GM12891 (cell line): Measurements from ENCODE around the gene OXCT2.
A peak's percentile ranks its signal among the peaks of the same experiment; 100 is the strongest.

Experiments used
- DNase-seq: peaks from one replicate; pipeline ENCODE4 v3.0.0; 2011; ENCODE audit warnings: low spot score; ENCODE audit not compliant: insufficient read length
- FAIRE-seq: peaks from 2 replicates; lab custom pipeline; 2011; peaks lifted over from hg19 to GRCh38; lab: Jason Lieb, UNC
- PAX5 ChIP-seq: IDR thresholded peaks from 2 replicates; pipeline ENCODE4 v1.6.1; 2011; ENCODE audit warnings: low read length, moderate library complexity, mild to moderate bottlenecking; ENCODE audit not compliant: insufficient read depth, severe bottlenecking
- POLR2A ChIP-seq: IDR thresholded peaks from 2 replicates; pipeline ENCODE4 v1.6.1; 2011; ENCODE audit warnings: low read depth, low read length, control low read depth
- POLR2AphosphoS5 ChIP-seq: IDR thresholded peaks from 2 replicates; pipeline ENCODE4 v1.6.1; 2011; ENCODE audit warnings: low read depth, low read length, control low read depth
- POU2F2 ChIP-seq: IDR thresholded peaks from 2 replicates; pipeline ENCODE4 v1.6.1; 2011; ENCODE audit warnings: low read depth, mild to moderate bottlenecking, control low read depth, low read length, moderate library complexity
- SPI1 ChIP-seq: IDR thresholded peaks from 2 replicates; pipeline ENCODE4 v1.6.1; 2011; ENCODE audit warnings: low read depth, low read length, control low read depth
- TAF1 ChIP-seq: IDR thresholded peaks from 2 replicates; pipeline ENCODE4 v1.6.1; 2011; ENCODE audit warnings: low read depth, low read length, control low read depth

OXCT2 gene

GRCh38 chr1:39752703-39753102, 18.4 kb downstream of the OXCT2 start:
- DNase-seq (no peak), FAIRE-seq (no peak)
- TF ChIP-seq PAX5 (no peak), POU2F2 (no peak), SPI1 (no peak), POLR2A (no peak), POLR2AphosphoS5 (no peak), TAF1 (no peak)

- no peak for DNase-seq
- TF ChIP-seq PAX5, result no peak
- no peak for TF ChIP-seq TAF1
- TF ChIP-seq POU2F2, result no peak
- TF ChIP-seq SPI1, result no peak
- TF ChIP-seq POLR2AphosphoS5, result no peak
- FAIRE-seq, result no peak
Observed at GRCh38 chr1:39751595-39751994, 19.6 kb downstream of the OXCT2 start.

DNA sequence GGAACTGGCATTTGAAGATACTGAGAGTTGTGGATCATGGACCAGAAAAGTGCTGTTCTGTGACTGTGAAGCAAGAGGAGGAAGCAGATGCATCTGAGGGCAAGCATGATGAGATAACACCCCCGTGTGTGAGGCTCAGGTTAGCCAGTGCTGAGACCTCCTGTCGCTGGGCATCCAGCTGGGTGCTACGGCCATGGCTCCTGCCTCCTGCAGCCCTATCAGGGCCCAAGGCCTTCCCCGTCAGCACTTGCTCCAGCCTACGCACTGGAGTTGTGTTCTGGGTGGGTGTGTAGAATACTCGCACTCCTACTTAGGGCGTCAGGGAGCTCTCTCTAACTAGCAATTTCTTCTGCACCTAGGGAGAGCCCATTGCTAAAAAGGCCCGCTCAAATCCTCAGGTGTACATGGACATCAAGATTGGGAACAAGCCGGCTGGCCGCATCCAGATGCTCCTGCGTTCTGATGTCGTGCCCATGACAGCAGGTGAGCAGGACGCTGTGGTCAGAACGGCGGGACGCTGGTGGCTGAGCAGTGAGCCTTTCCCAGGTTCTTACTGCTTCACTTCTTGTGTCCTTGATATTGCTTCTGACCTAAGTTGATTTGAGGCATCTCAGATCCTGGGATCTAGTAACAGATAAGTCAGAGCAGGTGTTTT, 26.0 kb downstream of the OXCT2 start:
- no peak for FAIRE-seq
- no peak for TF ChIP-seq POLR2A
- no peak for TF ChIP-seq POU2F2
- no peak for TF ChIP-seq PAX5
- no peak for TF ChIP-seq TAF1
- TF ChIP-seq SPI1, result no peak
- no peak for TF ChIP-seq POLR2AphosphoS5
- DNase-seq, result no peak

DNA sequence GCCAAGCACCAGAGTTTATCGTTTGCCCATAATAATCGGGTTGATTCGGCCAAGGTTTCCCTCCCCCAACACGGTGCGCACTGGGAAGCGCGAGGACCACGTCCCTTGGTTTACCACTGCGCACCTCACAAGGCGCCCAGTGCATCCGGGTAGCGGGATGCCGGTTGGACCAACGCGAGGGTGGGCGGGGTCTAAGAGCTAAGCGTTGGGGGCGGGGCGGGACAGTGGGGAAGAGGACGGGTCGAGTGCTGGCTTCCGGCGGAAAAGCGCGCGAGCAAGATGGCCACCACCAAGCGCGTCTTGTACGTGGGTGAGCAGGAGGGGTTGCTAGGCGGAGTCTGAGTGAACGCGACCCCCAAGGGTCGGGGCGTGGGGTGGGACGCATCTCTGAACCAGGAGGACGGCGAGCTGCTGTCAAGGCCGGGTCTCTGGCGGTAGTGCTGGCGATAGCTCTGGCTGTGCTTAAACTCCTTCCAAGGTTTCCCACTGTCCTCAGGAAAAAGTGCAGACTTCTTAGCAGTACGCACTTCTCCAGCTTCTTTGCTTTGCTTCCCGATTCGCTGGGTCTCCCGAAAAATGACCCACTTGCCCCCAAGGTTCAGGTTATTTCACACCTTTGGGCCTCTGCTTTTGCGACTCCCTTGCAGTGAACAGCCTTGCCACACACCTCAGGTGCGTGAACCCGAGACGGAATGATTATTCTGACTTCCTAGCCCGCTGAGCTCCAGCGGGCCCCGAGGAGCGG, 32.4 kb downstream of the OXCT2 start, which contains the start of gene PPIE:
Gene PPIE, plus strand, starts transcription at position 261 of the 745 bp plus-strand sequence. Its CDS starts 19 bp downstream, at position 280.
- DNase-seq (peak; percentile 87), FAIRE-seq (peak; percentile 100)

DNA sequence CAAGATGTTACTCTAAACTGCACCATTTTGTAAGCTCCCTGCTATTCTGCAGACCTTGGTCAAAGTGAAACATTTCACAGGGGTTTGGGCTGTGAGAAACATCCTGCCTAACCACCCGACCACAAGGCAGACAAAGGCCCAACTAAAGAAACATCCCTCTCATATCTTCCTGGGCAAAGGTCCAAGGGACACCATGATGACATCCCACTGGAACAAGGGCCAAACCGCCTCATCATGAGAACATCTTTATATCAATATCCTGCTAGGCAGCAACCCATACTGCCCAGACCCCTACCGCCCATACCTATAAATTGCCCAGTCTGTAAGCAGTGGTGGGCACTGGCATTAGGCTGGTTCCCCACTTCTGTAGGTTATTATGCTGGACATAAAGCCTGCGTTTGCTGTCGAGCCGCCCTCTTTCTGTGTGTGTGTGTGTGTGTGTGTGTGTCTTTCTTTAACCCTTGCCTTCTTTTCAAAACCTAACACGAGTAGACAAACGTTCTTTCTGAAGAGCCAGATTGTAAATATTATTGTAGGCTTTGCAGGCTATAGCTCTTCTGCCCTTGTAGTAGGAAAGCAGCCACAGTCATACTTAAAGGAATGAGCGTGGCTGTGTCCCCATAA, 33.5 kb downstream of the OXCT2 start:
- TF ChIP-seq TAF1 (no peak), PAX5 (no peak), POU2F2 (no peak), POLR2A (no peak), SPI1 (no peak), POLR2AphosphoS5 (no peak)
- DNase-seq, result no peak
- FAIRE-seq, result peak; percentile 57

More for the DNA sequence above, 32.4 kb downstream of the OXCT2 start, which contains the start of gene PPIE:
- TF ChIP-seq POLR2A, result peak; percentile 92
- peak; percentile 90 for TF ChIP-seq POLR2AphosphoS5
- TF ChIP-seq PAX5, result no peak
- TF ChIP-seq SPI1, result no peak
- peak; percentile 86 for TF ChIP-seq TAF1
- no peak for TF ChIP-seq POU2F2

GRCh38 chr1:39735731-39736130, 35.4 kb downstream of the OXCT2 start:
- FAIRE-seq, result no peak
- TF ChIP-seq PAX5 (no peak), SPI1 (no peak), POLR2A (no peak), TAF1 (no peak), POU2F2 (no peak), POLR2AphosphoS5 (no peak)
- no peak for DNase-seq

GRCh38 chr1:39733161-39733560, 38.0 kb downstream of the OXCT2 start:
- FAIRE-seq (no peak), DNase-seq (no peak)
- TF ChIP-seq POU2F2 (no peak), POLR2AphosphoS5 (no peak), SPI1 (no peak), TAF1 (no peak), PAX5 (no peak), POLR2A (no peak)

DNA sequence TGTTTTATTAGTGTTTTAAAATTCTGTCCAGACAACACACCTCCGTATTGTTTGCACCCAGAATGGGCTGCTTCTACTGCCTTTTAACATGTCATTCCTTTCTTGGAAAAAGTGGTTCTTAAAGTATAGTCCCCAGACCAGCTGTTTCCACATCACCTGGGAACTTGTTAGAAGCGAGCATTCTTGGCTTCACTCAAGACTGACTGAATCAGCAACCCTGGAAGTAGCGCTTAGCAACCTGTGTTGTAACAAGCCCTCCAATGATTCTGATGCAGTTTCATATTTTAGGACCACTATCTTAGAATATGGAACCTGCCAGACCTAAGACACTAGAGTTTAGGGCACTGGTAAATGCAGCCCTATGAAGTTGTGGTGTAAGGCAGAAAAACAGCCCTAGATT, 38.4 kb downstream of the OXCT2 start:
- FAIRE-seq, result no peak
- DNase-seq, result no peak
- TF ChIP-seq POU2F2, result no peak
- no peak for TF ChIP-seq POLR2AphosphoS5
- no peak for TF ChIP-seq POLR2A
- TF ChIP-seq PAX5, result no peak
- no peak for TF ChIP-seq SPI1
- no peak for TF ChIP-seq TAF1

GRCh38 chr1:39729842-39730241, 41.3 kb downstream of the OXCT2 start:
- FAIRE-seq (no peak), DNase-seq (no peak)
- TF ChIP-seq SPI1 (no peak), TAF1 (no peak), POLR2A (no peak), POU2F2 (no peak), POLR2AphosphoS5 (no peak), PAX5 (no peak)
